Heart left ventricle (tissue), 13 donors: ENCODE data around the gene EIF2B5.

Experiments used
- POLR2A ChIP-seq, 2 donors: fragments of 450-650 bp; IDR thresholded peaks; one replicate each; pipeline ENCODE4 v1.6.1; 2017; ENCODE audit warnings: antibody characterized with exemption in 2 of 2, mild to moderate bottlenecking in 2 of 2, moderate library complexity in 2 of 2
- TF ChIP-seq, protein P1 (sequence below), 12 donors: fragments of 200-600 bp; sonication (generic) in 4 of 12; IDR thresholded peaks; one replicate each; pipeline versions ENCODE4 v1.5.0 to v1.8.0; 2018 to 2022; ENCODE audit warnings: antibody characterized with exemption in 12 of 12, mild to moderate bottlenecking in 5 of 12
- donor health status: ischemic (EF 13 %, LVEDD 7.1; RV severe dilation, severe dysfunction).
- donor health status: DM: no; HTN: yes; CAD: no.
- donor health status: DM: no; HTN: no; CAD: no.
- donor health status: ischemic (EF 25% LVEDD 6.9; RV normal size, moderate dysfunction).
- donor health status: ischemic (EF 25% LVEDD 5.7; RV mildly dilated, moderate dysfunction).
- donor health status: ischemic (EF 35%, LVEDD 5.7; RV mildly dilated, moderate dysfunction).
- donor health status: nonischemic (EF 11% LVEDD 7.7; RV severe dilation, severe dysfunction).
- donor health status: DM: yes; HTN: yes; CAD: no.
- donor health status: PGD.
- donor health status: ischemic (EF 29% LVEDD 5.4; RV normal size, mild dysfunction).
- donor health status: nonischemic (EF 23%, LVEDD 6.1; RV moderate dilation, normal function).

GRCh38 chr3:184175506-184175905, 40.3 kb downstream of the EIF2B5 start:
- TF ChIP-seq, protein P1, sequence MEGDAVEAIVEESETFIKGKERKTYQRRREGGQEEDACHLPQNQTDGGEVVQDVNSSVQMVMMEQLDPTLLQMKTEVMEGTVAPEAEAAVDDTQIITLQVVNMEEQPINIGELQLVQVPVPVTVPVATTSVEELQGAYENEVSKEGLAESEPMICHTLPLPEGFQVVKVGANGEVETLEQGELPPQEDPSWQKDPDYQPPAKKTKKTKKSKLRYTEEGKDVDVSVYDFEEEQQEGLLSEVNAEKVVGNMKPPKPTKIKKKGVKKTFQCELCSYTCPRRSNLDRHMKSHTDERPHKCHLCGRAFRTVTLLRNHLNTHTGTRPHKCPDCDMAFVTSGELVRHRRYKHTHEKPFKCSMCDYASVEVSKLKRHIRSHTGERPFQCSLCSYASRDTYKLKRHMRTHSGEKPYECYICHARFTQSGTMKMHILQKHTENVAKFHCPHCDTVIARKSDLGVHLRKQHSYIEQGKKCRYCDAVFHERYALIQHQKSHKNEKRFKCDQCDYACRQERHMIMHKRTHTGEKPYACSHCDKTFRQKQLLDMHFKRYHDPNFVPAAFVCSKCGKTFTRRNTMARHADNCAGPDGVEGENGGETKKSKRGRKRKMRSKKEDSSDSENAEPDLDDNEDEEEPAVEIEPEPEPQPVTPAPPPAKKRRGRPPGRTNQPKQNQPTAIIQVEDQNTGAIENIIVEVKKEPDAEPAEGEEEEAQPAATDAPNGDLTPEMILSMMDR (IDR thresholded peaks at IDR 0.05), result no peak
- no peak for TF ChIP-seq POLR2A (IDR thresholded peaks at IDR 0.05)
